Measurements from ENCODE around the gene USP20. TPM values are rescaled to one million over a fixed set of nuclear protein-coding genes. Genes with fewer than 3 reads are reported as not detected.

Gene USP20
- polyA plus RNA-seq, 1 donor from 2014 or later: 24.5 TPM

GRCh38 chr9:129857207-129857606 lies 21.9 kb downstream of the USP20 start:
- Mint-ChIP-seq H3K36me3 (peaks cover 2% of the 10 kb centered on the region), H3K9me3 (no peaks in the 10 kb centered on the region), H3K4me3 (no peak overlapping the region), H3K27me3 (no peaks in the 10 kb centered on the region), H3K27ac (no peak overlapping the region), H3K4me1 (peaks cover 0 to 2% (median 2%) of the 10 kb centered on the region in 3 donors)

GRCh38 chr9:129858167-129858962 lies 23.1 kb downstream of the USP20 start:
- peaks cover 2 to 4% (median 3%) of the 10 kb centered on the region in 3 donors for H3K4me1 Mint-ChIP-seq
- no peaks in the 10 kb centered on the region for H3K9me3 Mint-ChIP-seq
- no peak overlapping the region for H3K4me3 Mint-ChIP-seq
- peaks cover 2% of the 10 kb centered on the region for H3K36me3 Mint-ChIP-seq
- no peak overlapping the region for H3K27ac Mint-ChIP-seq
- H3K27me3 Mint-ChIP-seq: no peaks in the 10 kb centered on the region

- Mint-ChIP-seq H3K27me3 (no peaks in the 10 kb centered on the region), H3K4me1 (peaks cover 2 to 8% (median 4%) of the 10 kb centered on the region in 3 donors), H3K9me3 (no peaks in the 10 kb centered on the region), H3K4me3 (no peak overlapping the region), H3K36me3 (no peaks in the 10 kb centered on the region), H3K27ac (peak overlapping the region in 1 of 3 donors; percentile 23)
These were observed 25.6 kb downstream of the USP20 start for GRCh38 chr9:129860653-129861446.

GRCh38 chr9:129861447-129861827 lies 26.2 kb downstream of the USP20 start:
- H3K27me3 Mint-ChIP-seq: no peaks in the 10 kb centered on the region
- peaks cover 3 to 11% (median 4%) of the 10 kb centered on the region in 3 donors for H3K4me1 Mint-ChIP-seq
- H3K4me3 Mint-ChIP-seq: no peak overlapping the region
- no peak overlapping the region for H3K27ac Mint-ChIP-seq
- no peaks in the 10 kb centered on the region for H3K9me3 Mint-ChIP-seq
- H3K36me3 Mint-ChIP-seq: no peaks in the 10 kb centered on the region

- peak overlapping the region in 2 of 3 donors; percentile 16 to 53 for H3K27ac Mint-ChIP-seq
- peaks cover 2 to 13% (median 4%) of the 10 kb centered on the region in 3 donors for H3K4me1 Mint-ChIP-seq
- H3K4me3 Mint-ChIP-seq: peak overlapping the region in 2 of 4 donors; percentile 9 to 38
- no peaks in the 10 kb centered on the region for H3K9me3 Mint-ChIP-seq
- no peaks in the 10 kb centered on the region for H3K36me3 Mint-ChIP-seq
- H3K27me3 Mint-ChIP-seq: no peaks in the 10 kb centered on the region
These were observed 27.9 kb downstream of the USP20 start for GRCh38 chr9:129863059-129863690.

- no peaks in the 10 kb centered on the region for H3K9me3 Mint-ChIP-seq
- no peaks in the 10 kb centered on the region for H3K36me3 Mint-ChIP-seq
- no peaks in the 10 kb centered on the region for H3K27me3 Mint-ChIP-seq
- no peak overlapping the region for H3K4me3 Mint-ChIP-seq
- no peak overlapping the region for H3K27ac Mint-ChIP-seq
- peaks cover 4 to 13% (median 6%) of the 10 kb centered on the region in 3 donors for H3K4me1 Mint-ChIP-seq
These were observed 29.9 kb downstream of the USP20 start for GRCh38 chr9:129864991-129865647.

GRCh38 chr9:129865668-129866320 lies 30.5 kb downstream of the USP20 start:
- Mint-ChIP-seq H3K27ac (no peak overlapping the region), H3K9me3 (no peaks in the 10 kb centered on the region)

GRCh38 chr9:129866394-129867135 lies 31.3 kb downstream of the USP20 start:
- no peak overlapping the region for H3K4me3 Mint-ChIP-seq
- peak overlapping the region in 2 of 3 donors; percentile 73 to 91 for H3K27ac Mint-ChIP-seq
- no peaks in the 10 kb centered on the region for H3K9me3 Mint-ChIP-seq
- H3K36me3 Mint-ChIP-seq: peaks cover 5% of the 10 kb centered on the region
- H3K27me3 Mint-ChIP-seq: no peaks in the 10 kb centered on the region
- peaks cover 4 to 15% (median 6%) of the 10 kb centered on the region in 3 donors for H3K4me1 Mint-ChIP-seq

More at GRCh38 chr9:129865668-129866320, 30.5 kb downstream of the USP20 start:
- H3K36me3 Mint-ChIP-seq: peaks cover 2% of the 10 kb centered on the region
- H3K4me1 Mint-ChIP-seq: peaks cover 4 to 13% (median 6%) of the 10 kb centered on the region in 3 donors
- no peak overlapping the region for H3K4me3 Mint-ChIP-seq
- no peaks in the 10 kb centered on the region for H3K27me3 Mint-ChIP-seq

- Mint-ChIP-seq H3K9me3 (no peaks in the 10 kb centered on the region), H3K27ac (peak overlapping the region; percentile 18 to 91 (median 85)), H3K4me3 (peak overlapping the region in 1 of 4 donors; percentile 23), H3K36me3 (peaks cover 5% of the 10 kb centered on the region), H3K4me1 (peaks cover 4 to 15% (median 6%) of the 10 kb centered on the region in 3 donors), H3K27me3 (no peaks in the 10 kb centered on the region)
These were observed 32.1 kb downstream of the USP20 start for GRCh38 chr9:129867136-129868022.

GRCh38 chr9:129868023-129868871 lies 33.0 kb downstream of the USP20 start:
- Mint-ChIP-seq H3K4me3 (peak overlapping the region in 1 of 4 donors; percentile 47), H3K27ac (peak overlapping the region; percentile 39 to 91 (median 76)), H3K4me1 (peaks cover 2 to 15% (median 7%) of the 10 kb centered on the region in 3 donors)

GRCh38 chr9:129868872-129869486 lies 33.7 kb downstream of the USP20 start:
- peak overlapping the region; percentile 19 to 76 (median 39) for H3K27ac Mint-ChIP-seq
- H3K36me3 Mint-ChIP-seq: peaks cover 6% of the 10 kb centered on the region
- H3K4me3 Mint-ChIP-seq: peak overlapping the region in 2 of 4 donors; percentile 27 to 47
- H3K27me3 Mint-ChIP-seq: no peaks in the 10 kb centered on the region
- H3K4me1 Mint-ChIP-seq: peaks cover 0 to 11% (median 8%) of the 10 kb centered on the region in 3 donors
- H3K9me3 Mint-ChIP-seq: no peaks in the 10 kb centered on the region

More at GRCh38 chr9:129868023-129868871, 33.0 kb downstream of the USP20 start:
- H3K36me3 Mint-ChIP-seq: peaks cover 5% of the 10 kb centered on the region
- H3K27me3 Mint-ChIP-seq: no peaks in the 10 kb centered on the region
- no peaks in the 10 kb centered on the region for H3K9me3 Mint-ChIP-seq
